ENCODE data around the gene BLOC1S1.

GRCh38 chr12:55705782-55706402 lies 10.0 kb upstream of the BLOC1S1 start:
- TF ChIP-seq CTCF (conservative IDR thresholded peaks at IDR 0.05; ENCODE audit: low read length) (peak; percentile 69), EZH2phosphoT487 (IDR thresholded peaks at IDR 0.05; ENCODE audit: borderline replicate concordance) (no peak)
